GM23248 (cell line): Measurements from ENCODE around the gene FAM53A. TPM values are rescaled to one million over a fixed set of nuclear protein-coding genes. Genes with fewer than 3 reads are reported as not detected.
A peak's percentile ranks its signal among the peaks of the same experiment; 100 is the strongest.

Source experiments
- DNase-seq: peaks from one replicate; pipeline ENCODE4 v3.0.0-alpha.2; 2015
- H2AFZ ChIP-seq: fragments of 200-600 bp; sonication (generic); 2 replicates; pipeline ENCODE4 v1.6.1; 2016; ENCODE audit warnings: antibody characterized with exemption
- H3F3A ChIP-seq: fragments of 200-600 bp; sonication (generic); 2 replicates; pipeline ENCODE4 v1.6.1; 2016; ENCODE audit warnings: mild to moderate bottlenecking, antibody characterized with exemption, mixed run types; ENCODE audit not compliant: insufficient read depth
- H3K27ac ChIP-seq: fragments of 200-600 bp; sonication (generic); 2 replicates; pipeline ENCODE4 v1.5.1; 2016; ENCODE audit warnings: mild to moderate bottlenecking
- H3K27me3 ChIP-seq: fragments of 200-600 bp; sonication (generic); replicated peaks from 2 replicates; pipeline ENCODE4 v1.6.1; 2016; ENCODE audit warnings: mild to moderate bottlenecking; ENCODE audit not compliant: insufficient read depth
- H3K36me3 ChIP-seq: fragments of 200-600 bp; sonication (generic); 2 replicates; pipeline ENCODE4 v1.6.1; 2016; ENCODE audit warnings: low read depth, mild to moderate bottlenecking
- H3K4me1 ChIP-seq: fragments of 200-600 bp; sonication (generic); 2 replicates; pipeline ENCODE4 v1.6.1; 2016; ENCODE audit warnings: mild to moderate bottlenecking; ENCODE audit not compliant: insufficient read depth
- H3K4me2 ChIP-seq: fragments of 200-600 bp; sonication (generic); one replicate; pipeline ENCODE4 v1.6.1; 2016; ENCODE audit warnings: mild to moderate bottlenecking; ENCODE audit not compliant: unreplicated experiment
- H3K4me3 ChIP-seq: fragments of 200-600 bp; sonication (generic); 2 replicates; pipeline ENCODE4 v1.5.1; 2016; ENCODE audit warnings: mild to moderate bottlenecking
- H3K79me2 ChIP-seq: fragments of 200-600 bp; sonication (generic); 2 replicates; pipeline ENCODE4 v1.6.1; 2016; ENCODE audit warnings: mild to moderate bottlenecking; ENCODE audit not compliant: insufficient read depth
- H3K9ac ChIP-seq: fragments of 200-600 bp; sonication (generic); 2 replicates; pipeline ENCODE4 v1.6.1; 2016; ENCODE audit warnings: mild to moderate bottlenecking
- H3K9me2 ChIP-seq: fragments of 200-600 bp; sonication (generic); 2 replicates; pipeline ENCODE4 v1.6.1; 2016; ENCODE audit warnings: mixed run types, mild to moderate bottlenecking, moderate library complexity; ENCODE audit not compliant: insufficient read depth
- H3K9me3 ChIP-seq: fragments of 200-600 bp; sonication (generic); one replicate; pipeline ENCODE4 v1.6.1; 2017; ENCODE audit warnings: low read depth
- H4K20me1 ChIP-seq: fragments of 200-600 bp; sonication (generic); 2 replicates; pipeline ENCODE4 v1.6.0; 2016; ENCODE audit not compliant: insufficient read depth
- EZH2 ChIP-seq: fragments of 200-600 bp; sonication (generic); IDR thresholded peaks from 2 replicates; pipeline ENCODE4 v1.6.1; 2018; ENCODE audit warnings: antibody characterized with exemption, mild to moderate bottlenecking; ENCODE audit not compliant: insufficient read depth, poor library complexity, severe bottlenecking
- EZH2phosphoT487 ChIP-seq: fragments of 200-600 bp; sonication (generic); IDR thresholded peaks from 2 replicates; pipeline ENCODE4 v1.6.1; 2018; ENCODE audit warnings: antibody characterized with exemption, moderate library complexity, mild to moderate bottlenecking, low read depth; ENCODE audit not compliant: insufficient read depth
- WGBS, 2 experiments: methylation state at CpG; one replicate each; pipeline ENCODE4 v1.1.6; 2015 to 2017; ENCODE audit warnings: low lambda C conversion rate in 2 of 2, low coverage in 1 of 2; ENCODE audit errors: missing lambda C conversion rate in 2 of 2; 5-methylcytosine and 5-hydroxymethylcytosine counted together
- in situ Hi-C: fragments of 300-500 bp; cut with MboI; formaldehyde crosslinking; loops from 2 replicates; pipeline ENCODE4 v1.15.0; 2020
- polyA plus RNA-seq: library from polyadenylated mRNA; unstranded; fragments of >200 nt; fragmentation: Nextera tagmentation; extraction: Ambion mirVana; gene quantifications from 2 replicates; pipeline ENCODE4 v1.2.1, GENCODE V29; 2016
- total RNA-seq: library from RNA; depleted of rRNA; stranded (reverse); fragments of >200 nt; shearing (Covaris generic); gene quantifications from 2 replicates; pipeline ENCODE4 v1.2.3, GENCODE V29; 2014

The FAM53A gene
- total and polyA plus RNA-seq, 2 experiments from 2014 or later: 2.8 to 3.8 TPM

DNA sequence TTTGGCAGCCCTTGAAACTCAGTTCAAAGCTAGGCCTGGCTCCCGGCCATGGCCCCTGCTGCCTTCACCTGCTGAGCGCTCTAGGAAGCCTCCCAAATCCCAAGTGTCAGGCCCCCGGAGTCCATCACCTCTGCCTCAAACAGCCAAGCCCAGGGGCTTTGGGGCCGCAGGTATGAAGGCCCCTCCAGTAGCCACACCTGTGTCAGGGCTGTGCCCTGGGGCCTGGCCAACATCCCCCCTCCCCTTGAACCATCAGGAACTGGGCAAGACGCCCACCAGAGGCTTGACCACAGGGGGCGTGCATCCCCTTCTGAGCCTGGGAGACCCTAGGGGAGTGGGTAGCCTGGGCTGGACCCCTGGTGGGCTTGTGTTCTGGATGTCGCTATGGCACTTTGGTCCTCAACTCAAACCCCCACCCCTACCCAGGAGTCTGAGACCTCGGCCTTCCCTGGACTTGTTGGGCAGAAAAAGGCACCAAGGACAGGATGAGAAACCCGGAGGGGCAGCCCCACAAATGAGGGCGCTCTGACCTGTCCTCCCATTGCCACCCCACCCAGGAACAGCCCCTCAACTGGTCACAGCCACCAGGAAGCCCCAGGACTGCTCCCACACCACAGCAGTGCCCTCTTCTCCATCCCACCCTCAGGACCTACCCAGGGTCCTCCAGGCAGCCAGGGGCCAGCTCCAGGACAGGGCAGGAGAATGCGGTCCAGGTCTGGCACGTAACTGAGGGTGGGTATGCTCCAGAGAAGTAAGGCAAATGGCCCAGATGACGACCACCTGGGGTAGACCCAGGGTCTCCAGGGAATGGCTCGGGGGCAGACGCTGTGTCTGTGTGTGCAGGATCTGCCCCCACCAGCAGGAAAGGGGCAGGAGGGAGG, 32.2 kb upstream of the FAM53A start:
- H3K36me3 ChIP-seq: no peaks in the 10 kb centered on the region
- H3K27ac ChIP-seq: no peak overlapping the region
- H3K79me2 ChIP-seq: peaks cover 66% of the 10 kb centered on the region
- 74 to 85% methylated on average over 14 to 15 of the region's 15 CpGs for WGBS, 2 experiments
- no peak for TF ChIP-seq EZH2phosphoT487
- TF ChIP-seq EZH2: no peak
- no peak for DNase-seq
- no peak overlapping the region for H3K4me2 ChIP-seq
- in situ Hi-C loops: no loop called here
- no peaks in the 10 kb centered on the region for H3K9me3 ChIP-seq
- no peak overlapping the region for H2AFZ ChIP-seq
- H3K9ac ChIP-seq: no peak overlapping the region
- H3F3A ChIP-seq: peaks cover 22% of the 10 kb centered on the region
- no peaks in the 10 kb centered on the region for H3K27me3 ChIP-seq
- H3K9me2 ChIP-seq: no peaks in the 10 kb centered on the region
- H3K4me3 ChIP-seq: no peak overlapping the region
- peaks cover 14% of the 10 kb centered on the region for H3K4me1 ChIP-seq
- no peaks in the 10 kb centered on the region for H4K20me1 ChIP-seq

DNA sequence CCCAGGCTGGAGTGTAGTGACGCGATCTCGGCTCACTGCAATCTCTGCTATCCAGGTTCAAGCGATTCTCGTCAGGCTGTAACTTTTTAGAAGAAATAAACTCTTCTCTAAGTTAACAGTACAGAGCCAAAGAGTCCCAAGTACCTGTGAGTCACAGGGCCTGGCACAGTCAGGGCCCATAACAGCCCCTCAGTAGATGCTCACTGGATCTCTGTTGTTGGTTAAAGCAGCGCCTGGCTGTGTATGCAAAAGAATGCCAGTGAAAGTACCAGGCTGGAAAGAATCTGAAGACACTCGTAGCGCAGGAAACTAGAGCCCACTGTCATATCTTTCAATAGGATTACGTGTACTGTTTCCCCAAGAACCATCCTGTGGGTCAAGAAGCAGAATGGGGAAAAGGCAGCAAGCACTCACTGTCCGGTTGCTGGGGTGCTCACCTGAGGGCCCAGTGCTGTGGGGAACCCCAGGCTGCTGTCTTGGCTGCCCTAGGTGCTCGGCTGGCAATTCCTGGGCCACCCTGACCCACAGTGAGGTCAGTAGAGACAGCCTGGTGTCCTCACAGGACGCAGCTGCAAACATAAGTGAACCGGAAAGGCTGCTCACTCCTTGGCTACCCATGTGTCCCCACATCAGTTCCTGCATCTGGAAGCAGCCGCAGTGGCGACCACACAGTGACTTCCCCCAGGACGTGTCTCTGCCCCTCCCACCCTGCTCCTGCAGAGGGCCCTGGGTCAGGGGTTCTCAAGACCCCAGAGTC, 31.1 kb upstream of the FAM53A start:
- peaks cover 33% of the 10 kb centered on the region for H3F3A ChIP-seq
- H3K9me2 ChIP-seq: no peaks in the 10 kb centered on the region
- H3K27me3 ChIP-seq: no peaks in the 10 kb centered on the region
- H2AFZ ChIP-seq: no peak overlapping the region
- no peak overlapping the region; the same call in 1 of the 2 replicates for H3K9ac ChIP-seq
- TF ChIP-seq EZH2: no peak
- TF ChIP-seq EZH2phosphoT487: no peak
- H3K9me3 ChIP-seq: no peaks in the 10 kb centered on the region
- H3K36me3 ChIP-seq: no peaks in the 10 kb centered on the region
- H4K20me1 ChIP-seq: no peaks in the 10 kb centered on the region
- peaks cover 22% of the 10 kb centered on the region for H3K4me1 ChIP-seq
- no peak overlapping the region for H3K4me2 ChIP-seq
- peaks cover 74% of the 10 kb centered on the region for H3K79me2 ChIP-seq
- 0 out of 2 replicates have a peak overlapping the region, but pooled peaks have one; percentile 19 for H3K27ac ChIP-seq
- H3K4me3 ChIP-seq: no peak overlapping the region
- DNase-seq: peak; percentile 50
- 64 to 66% methylated on average over 16 of the region's 16 CpGs for whole genome bisulfite sequencing, 2 experiments
- in situ Hi-C loops: no loop called here

DNA sequence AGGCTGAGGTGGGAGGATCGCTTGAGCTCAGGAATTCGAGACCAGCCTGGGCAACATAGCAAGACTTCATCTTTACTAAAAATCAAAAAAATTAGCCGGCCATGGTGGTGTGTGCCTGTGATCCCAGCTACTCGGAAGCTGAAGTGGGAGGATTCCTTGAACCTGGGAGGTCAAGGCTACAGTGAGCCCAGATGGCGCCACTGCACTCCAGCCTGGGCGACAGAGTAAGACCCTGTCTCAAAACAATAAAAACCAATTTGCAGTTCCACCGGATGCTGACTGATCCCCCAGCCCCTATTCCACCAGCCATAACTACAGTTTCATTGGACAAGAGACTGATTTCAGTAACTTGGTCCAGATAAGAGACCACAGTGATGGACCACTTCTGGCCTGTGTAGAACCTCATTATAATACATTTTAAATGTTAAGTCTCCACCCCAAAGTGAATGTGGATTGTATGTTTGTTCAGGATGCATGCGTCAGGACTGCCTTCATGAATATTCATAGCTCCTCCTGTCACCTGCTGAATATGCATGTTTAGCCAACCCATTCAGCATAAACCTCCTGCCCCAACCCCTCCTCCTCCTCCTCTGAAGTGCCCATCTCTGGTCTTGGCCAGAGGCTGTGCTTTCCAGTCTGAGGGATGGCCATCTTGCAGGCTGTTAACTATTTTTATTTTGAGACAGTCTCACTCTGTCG, 30.3 kb upstream of the FAM53A start:
- no peaks in the 10 kb centered on the region for H3K27me3 ChIP-seq
- peak; percentile 31 for DNase-seq
- no peaks in the 10 kb centered on the region for H3K9me2 ChIP-seq
- H3K4me2 ChIP-seq: no peak overlapping the region
- peaks cover 37% of the 10 kb centered on the region for H3F3A ChIP-seq
- TF ChIP-seq EZH2: no peak
- no peak for TF ChIP-seq EZH2phosphoT487
- peaks cover 22% of the 10 kb centered on the region for H3K4me1 ChIP-seq
- no peak overlapping the region for H3K4me3 ChIP-seq
- H2AFZ ChIP-seq: no peak overlapping the region
- in situ Hi-C loops: no loop called here
- H4K20me1 ChIP-seq: no peaks in the 10 kb centered on the region
- H3K36me3 ChIP-seq: no peaks in the 10 kb centered on the region
- 0 out of 2 replicates have a peak overlapping the region, but pooled peaks have one; percentile 19 for H3K27ac ChIP-seq
- 57 to 60% methylated on average over 9 of the region's 9 CpGs for WGBS, 2 experiments
- no peaks in the 10 kb centered on the region for H3K9me3 ChIP-seq
- peak overlapping the region; percentile 94; the same call in 1 of the 2 replicates for H3K9ac ChIP-seq
- peaks cover 74% of the 10 kb centered on the region for H3K79me2 ChIP-seq

GRCh38 chr4:1713003-1713851, 29.1 kb upstream of the FAM53A start:
- Histone ChIP-seq H3K27ac (peak overlapping the region; percentile 92), H3K27me3 (no peaks in the 10 kb centered on the region), H3K36me3 (no peaks in the 10 kb centered on the region), H2AFZ (peak overlapping the region; percentile 72), H3K4me1 (peaks cover 21% of the 10 kb centered on the region), H3K4me2 (peak overlapping the region; percentile 85), H3K9me2 (no peaks in the 10 kb centered on the region), H3K79me2 (peaks cover 74% of the 10 kb centered on the region), H3K9me3 (no peaks in the 10 kb centered on the region), H3K4me3 (peak overlapping the region; percentile 97), H3F3A (peaks cover 37% of the 10 kb centered on the region), H4K20me1 (0 out of 2 replicates have a peak, but pooled peaks cover 5% of the 10 kb centered on the region), H3K9ac (peak overlapping the region; percentile 94)
- in situ Hi-C loops: no loop called here
- TF ChIP-seq EZH2 (no peak), EZH2phosphoT487 (no peak)
- WGBS, 2 experiments: 25 to 31% methylated on average over 29 to 35 of the region's 35 CpGs
- peak; percentile 21 for DNase-seq
